Measurements from ENCODE around the gene FICD. TPM values are rescaled to one million over a fixed set of nuclear protein-coding genes. Genes with fewer than 3 reads are reported as not detected.

FICD gene
- total and polyA plus RNA-seq, 2 of the 13 experiments (the other 11 are each of a cell fraction or from before 2014, with no cell fraction given): 0.99 to 3.0 TPM

- no peak for TF ChIP-seq MLLT10 (CRISPR knock-in tag; IDR thresholded peaks at IDR 0.05)
- TF ChIP-seq ZGPAT (CRISPR knock-in tag; IDR thresholded peaks at IDR 0.05): peak; percentile 69
- TF ChIP-seq ZC3H4 (CRISPR knock-in tag; IDR thresholded peaks at IDR 0.05; ENCODE audit: borderline replicate concordance): no peak
- TF ChIP-seq, protein P1, sequence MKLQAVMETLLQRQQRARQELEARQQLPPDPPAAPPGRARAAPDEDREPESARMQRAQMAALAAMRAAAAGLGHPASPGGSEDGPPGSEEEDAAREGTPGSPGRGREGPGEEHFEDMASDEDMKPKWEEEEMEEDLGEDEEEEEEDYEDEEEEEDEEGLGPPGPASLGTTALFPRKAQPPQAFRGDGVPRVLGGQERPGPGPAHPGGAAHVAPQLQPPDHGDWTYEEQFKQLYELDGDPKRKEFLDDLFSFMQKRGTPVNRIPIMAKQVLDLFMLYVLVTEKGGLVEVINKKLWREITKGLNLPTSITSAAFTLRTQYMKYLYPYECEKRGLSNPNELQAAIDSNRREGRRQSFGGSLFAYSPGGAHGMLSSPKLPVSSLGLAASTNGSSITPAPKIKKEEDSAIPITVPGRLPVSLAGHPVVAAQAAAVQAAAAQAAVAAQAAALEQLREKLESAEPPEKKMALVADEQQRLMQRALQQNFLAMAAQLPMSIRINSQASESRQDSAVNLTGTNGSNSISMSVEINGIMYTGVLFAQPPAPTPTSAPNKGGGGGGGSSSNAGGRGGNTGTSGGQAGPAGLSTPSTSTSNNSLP (IDR thresholded peaks at IDR 0.05; ENCODE audit: low read depth, low read length): no peak; the same call in none of the 2 replicates
- no peak for TF ChIP-seq ZNF607 (CRISPR knock-in tag; IDR thresholded peaks at IDR 0.05; ENCODE audit: borderline replicate concordance)
- peak; percentile 76; the same call in 1 of the 2 replicates for TF ChIP-seq AHR (CRISPR knock-in tag; IDR thresholded peaks at IDR 0.05)
- TF ChIP-seq ATF4 (CRISPR knock-in tag; IDR thresholded peaks at IDR 0.05): no peak
- TF ChIP-seq ARNT2 (CRISPR knock-in tag; IDR thresholded peaks at IDR 0.05; ENCODE audit: low read depth): no peak
- no peak for TF ChIP-seq TOE1 (CRISPR knock-in tag; IDR thresholded peaks at IDR 0.05)
- TF ChIP-seq, protein P2, sequence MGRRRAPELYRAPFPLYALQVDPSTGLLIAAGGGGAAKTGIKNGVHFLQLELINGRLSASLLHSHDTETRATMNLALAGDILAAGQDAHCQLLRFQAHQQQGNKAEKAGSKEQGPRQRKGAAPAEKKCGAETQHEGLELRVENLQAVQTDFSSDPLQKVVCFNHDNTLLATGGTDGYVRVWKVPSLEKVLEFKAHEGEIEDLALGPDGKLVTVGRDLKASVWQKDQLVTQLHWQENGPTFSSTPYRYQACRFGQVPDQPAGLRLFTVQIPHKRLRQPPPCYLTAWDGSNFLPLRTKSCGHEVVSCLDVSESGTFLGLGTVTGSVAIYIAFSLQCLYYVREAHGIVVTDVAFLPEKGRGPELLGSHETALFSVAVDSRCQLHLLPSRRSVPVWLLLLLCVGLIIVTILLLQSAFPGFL (CRISPR knock-in tag; IDR thresholded peaks at IDR 0.05): no peak
- TF ChIP-seq ZNF274 (CRISPR knock-in tag; IDR thresholded peaks at IDR 0.05): no peak
- TF ChIP-seq ZNF160 (CRISPR knock-in tag; IDR thresholded peaks at IDR 0.05): no peak
- no peak for TF ChIP-seq ZNF788 (CRISPR knock-in tag; IDR thresholded peaks at IDR 0.05; ENCODE audit: borderline replicate concordance)
- TF ChIP-seq TCF7L2 (IDR thresholded peaks at IDR 0.05; ENCODE audit: low read depth, low read length): no peak
- no peak for TF ChIP-seq CENPX (CRISPR knock-in tag; IDR thresholded peaks at IDR 0.05)
- no peak for TF ChIP-seq ZBTB33 (CRISPR knock-in tag; IDR thresholded peaks at IDR 0.05)
- TF ChIP-seq ZMYM4 (CRISPR knock-in tag; IDR thresholded peaks at IDR 0.05): no peak; the same call in 1 of the 2 replicates
- no peak for TF ChIP-seq ZNF558 (CRISPR knock-in tag; IDR thresholded peaks at IDR 0.05; ENCODE audit: borderline replicate concordance)
- TF ChIP-seq RFX3 (CRISPR knock-in tag; IDR thresholded peaks at IDR 0.05): no peak
- peak; percentile 33 for TF ChIP-seq TBL1XR1 (IDR thresholded peaks at IDR 0.05; ENCODE audit: borderline replicate concordance, low read length, partially characterized antibody)
- TF ChIP-seq IRX3 (CRISPR knock-in tag; IDR thresholded peaks at IDR 0.05; ENCODE audit: borderline replicate concordance, low read depth): no peak
- TF ChIP-seq TGIF2 (CRISPR knock-in tag; IDR thresholded peaks at IDR 0.05): 0 out of 2 replicates have a peak, but pooled peaks have one; percentile 11
Measured at GRCh38 chr12:108560752-108561719, 46.0 kb downstream of the FICD start, which contains the start of gene SART3 (continued).

Data from HepG2 (cell line).